GM19463 (cell line): ENCODE measurements around the gene SCUBE2.
A peak's percentile ranks its signal among the peaks of the same experiment; 100 is the strongest.

Source experiments
- ATAC-seq: cut with Tn5 transposase; IDR thresholded peaks from one replicate; pipeline ENCODE4 v1.9.1; 2021; ENCODE audit warnings: mild to moderate bottlenecking, moderate library complexity; ENCODE audit not compliant: unreplicated experiment

SCUBE2 gene

GRCh38 chr11:9076046-9076445 lies 15.4 kb downstream of the SCUBE2 start:
- ATAC-seq: no peak

- ATAC-seq: no peak
Measured at GRCh38 chr11:9075556-9075955, 15.8 kb downstream of the SCUBE2 start.

GRCh38 chr11:9074338-9075029 lies 16.9 kb downstream of the SCUBE2 start:
- no peak for ATAC-seq

- ATAC-seq: no peak
Measured at GRCh38 chr11:9073466-9074225, 17.8 kb downstream of the SCUBE2 start.

- no peak for ATAC-seq
Measured at GRCh38 chr11:9072626-9073176, 18.7 kb downstream of the SCUBE2 start.

- ATAC-seq: peak; percentile 47
Measured at GRCh38 chr11:9071692-9072091, 19.7 kb downstream of the SCUBE2 start.

GRCh38 chr11:9070749-9071491 lies 20.5 kb downstream of the SCUBE2 start:
- ATAC-seq: no peak

GRCh38 chr11:9069862-9070470 lies 21.4 kb downstream of the SCUBE2 start:
- ATAC-seq: no peak

GRCh38 chr11:9069256-9069655 lies 22.1 kb downstream of the SCUBE2 start:
- no peak for ATAC-seq

- no peak for ATAC-seq
Measured at GRCh38 chr11:9066433-9066925, 24.9 kb downstream of the SCUBE2 start.

GRCh38 chr11:9065607-9066432 lies 25.6 kb downstream of the SCUBE2 start:
- ATAC-seq: no peak

- ATAC-seq: no peak
Measured at GRCh38 chr11:9061807-9062206, 29.6 kb downstream of the SCUBE2 start.

- ATAC-seq: peak; percentile 98
Measured at GRCh38 chr11:9060700-9061111, 30.7 kb downstream of the SCUBE2 start.

GRCh38 chr11:9059406-9059805 lies 32.0 kb downstream of the SCUBE2 start:
- ATAC-seq: no peak

- no peak for ATAC-seq
Measured at GRCh38 chr11:9057888-9058287, 33.5 kb downstream of the SCUBE2 start.

GRCh38 chr11:9057007-9057406 lies 34.4 kb downstream of the SCUBE2 start:
- ATAC-seq: no peak

- ATAC-seq: no peak
Measured at GRCh38 chr11:9056467-9056866, 34.9 kb downstream of the SCUBE2 start.

- no peak for ATAC-seq
Measured at GRCh38 chr11:9053316-9054035, 37.9 kb downstream of the SCUBE2 start.

- no peak for ATAC-seq
Measured at GRCh38 chr11:9052316-9052715, 39.1 kb downstream of the SCUBE2 start.
